HCT116 (cell line): ENCODE measurements around the gene IGF2R. TPM values are rescaled to one million over a fixed set of nuclear protein-coding genes. Genes with fewer than 3 reads are reported as not detected.

Experiments
- ATAC-seq: fragments of 200-7000 bp; cut with Tn5 transposase; 2 replicates; pipeline ENCODE4 v1.9.1; 2020; ENCODE audit warnings: mild to moderate bottlenecking, moderate library complexity
- BruUV-seq: library from RNA; stranded (reverse); fragments of 400-500 nt; replicated peaks from 2 replicates; lab custom pipeline; 2021; lab: Mats Ljungman, UMichigan
- CTCF ChIA-PET: fragments of 300-600 bp; sonication (Branson Sonifier 250); formaldehyde crosslinking; loops from one replicate; lab custom pipeline; 2021; ENCODE audit warnings: antibody characterized with exemption; lab: Charles Lee
- POLR2A ChIA-PET: fragments of 300-600, 350-600 bp; sonication (Branson Sonifier 250); formaldehyde crosslinking; loops from one replicate; lab custom pipeline; 2021; ENCODE audit warnings: antibody characterized with exemption; lab: Charles Lee
- RAD21 ChIA-PET, 2 experiments: fragments of 300-600 bp; sonication (Branson Sonifier 250); formaldehyde crosslinking; loops; one replicate each; lab custom pipeline; 2023; ENCODE audit warnings: low total read pairs in 2 of 2; ENCODE audit not compliant: uncharacterized antibody in 2 of 2, unreplicated experiment in 2 of 2, low non-redundant PET in 1 of 2; lab: Charles Lee
- DNase-seq: peaks from one replicate; pipeline ENCODE4 v3.0.0-alpha.2; 2010; ENCODE audit warnings: low read depth, low spot score
- H2AFZ ChIP-seq: fragments of 200-600 bp; shearing (Covaris generic), sonication (generic); 2 replicates; pipeline ENCODE4 v1.6.1; 2017; ENCODE audit warnings: low read depth, mixed run types, mixed read lengths, antibody characterized with exemption, low read length; ENCODE audit not compliant: poor library complexity, severe bottlenecking
- H3K27ac ChIP-seq: 2 replicates; pipeline ENCODE4 v1.5.1; 2012; ENCODE audit warnings: low read depth, low read length
- H3K27me3 ChIP-seq: fragments of 200-600 bp; sonication (generic); 2 replicates; pipeline ENCODE4 v1.6.1; 2016; ENCODE audit warnings: mixed run types, low read length, mixed read lengths; ENCODE audit not compliant: insufficient read depth
- H3K36me3 ChIP-seq, 2 experiments: fragments of 200-500 bp in 1 of 2; fragments of 200-600 bp in 1 of 2; sonication (Bioruptor generic) in 1 of 2; sonication (generic) in 1 of 2; 2 replicates each; pipeline versions ENCODE4 v1.5.1 to v1.6.1; 2014 to 2016; ENCODE audit warnings: low read length in 2 of 2, inconsistent platforms in 1 of 2, mixed read lengths in 1 of 2, mixed run types in 1 of 2; ENCODE audit not compliant: insufficient read depth in 2 of 2, control insufficient read depth in 1 of 2
- H3K4me1 ChIP-seq, 2 experiments: fragments of 200-600 bp in 1 of 2; sonication (generic) in 1 of 2; 2 replicates each; pipeline versions ENCODE4 v1.5.1 to v1.6.1; 2012 to 2017; ENCODE audit warnings: low read length in 2 of 2, inconsistent platforms in 1 of 2, mild to moderate bottlenecking in 1 of 2, mixed read lengths in 1 of 2, mixed run types in 1 of 2, moderate library complexity in 1 of 2; ENCODE audit not compliant: insufficient read depth in 2 of 2, control insufficient read depth in 1 of 2
- H3K4me2 ChIP-seq: fragments of 200-600 bp; sonication (generic); 2 replicates; pipeline ENCODE4 v1.6.1; 2017; ENCODE audit warnings: mixed run types, low read length, mixed read lengths
- H3K4me3 ChIP-seq, 2 experiments: fragments of 200-600 bp in 1 of 2; sonication (generic) in 1 of 2; replicated peaks in 1 of 2; 2 replicates each; pipeline ENCODE4 v1.5.1; 2011 to 2016; ENCODE audit warnings: low read length in 2 of 2, control low read depth in 1 of 2, low read depth in 1 of 2, mild to moderate bottlenecking in 1 of 2, mixed read lengths in 1 of 2, mixed run types in 1 of 2
- H3K79me2 ChIP-seq: fragments of 200-600 bp; sonication (generic); 2 replicates; pipeline ENCODE4 v1.6.1; 2017; ENCODE audit warnings: mild to moderate bottlenecking, mixed run types, low read length, moderate library complexity, mixed read lengths; ENCODE audit not compliant: insufficient read depth
- H3K9ac ChIP-seq: fragments of 200-600 bp; sonication (generic); 2 replicates; pipeline ENCODE4 v1.6.1; 2016; ENCODE audit warnings: low read length, mixed read lengths
- H3K9me2 ChIP-seq: fragments of 200-600 bp; sonication (generic), shearing (Covaris generic); 2 replicates; pipeline ENCODE4 v1.6.1; 2017; ENCODE audit warnings: mixed run types, mild to moderate bottlenecking, moderate library complexity; ENCODE audit not compliant: insufficient read depth
- H3K9me3 ChIP-seq, 2 experiments: fragments of 200-500 bp in 1 of 2; fragments of 200-600 bp in 1 of 2; sonication (Bioruptor generic) in 1 of 2; sonication (generic) in 1 of 2; 2 replicates each; pipeline ENCODE4 v1.6.1; 2014 to 2017; ENCODE audit warnings: low read length in 2 of 2, mixed read lengths in 2 of 2, inconsistent platforms in 1 of 2, low read depth in 1 of 2, mild to moderate bottlenecking in 1 of 2, mixed run types in 1 of 2, moderate library complexity in 1 of 2; ENCODE audit not compliant: control insufficient read depth in 1 of 2, insufficient read depth in 1 of 2
- H4K20me1 ChIP-seq: fragments of 200-600 bp; sonication (generic), shearing (Covaris generic); 2 replicates; pipeline ENCODE4 v1.6.1; 2017; ENCODE audit warnings: mixed run types, mild to moderate bottlenecking, moderate library complexity; ENCODE audit not compliant: insufficient read depth
- ATF3 ChIP-seq: IDR thresholded peaks from 2 replicates; pipeline ENCODE4 v1.6.1; 2012
- CBX3 ChIP-seq: IDR thresholded peaks from 2 replicates; pipeline ENCODE4 v1.6.1; 2012; ENCODE audit warnings: low read depth
- CEBPB ChIP-seq: IDR thresholded peaks from 2 replicates; pipeline ENCODE4 v1.6.1; 2012; ENCODE audit warnings: low read depth
- ELF1 ChIP-seq: IDR thresholded peaks from 2 replicates; pipeline ENCODE4 v1.6.1; 2012; ENCODE audit warnings: low read depth, borderline replicate concordance
- EZH2 ChIP-seq: fragments of 200-600 bp; sonication (generic); IDR thresholded peaks from 2 replicates; pipeline ENCODE4 v1.6.1; 2017; ENCODE audit warnings: antibody characterized with exemption, mixed run types
- JUND ChIP-seq: IDR thresholded peaks from 2 replicates; pipeline ENCODE4 v1.6.1; 2012
- MAX ChIP-seq: IDR thresholded peaks from 2 replicates; pipeline ENCODE4 v1.6.1; 2012
- RAD21 ChIP-seq: IDR thresholded peaks from 2 replicates; pipeline ENCODE4 v1.6.1; 2012; ENCODE audit warnings: low read depth, mild to moderate bottlenecking
- SIN3A ChIP-seq: IDR thresholded peaks from 2 replicates; pipeline ENCODE4 v1.6.1; 2012; ENCODE audit warnings: low read depth
- ZBTB33 ChIP-seq: IDR thresholded peaks from 2 replicates; pipeline ENCODE4 v1.6.1; 2011; ENCODE audit warnings: mild to moderate bottlenecking, low read length, moderate library complexity; ENCODE audit not compliant: insufficient replicate concordance; ENCODE audit errors: extremely low read depth
- ZNF274 ChIP-seq: fragments of 200-500 bp; sonication (Bioruptor generic); IDR thresholded peaks from 2 replicates; pipeline ENCODE4 v1.6.1; 2014; ENCODE audit warnings: mild to moderate bottlenecking, low read depth, low read length, inconsistent platforms
- intact Hi-C: fragments of 100-400 bp; cut with micrococcal nuclease; formaldehyde crosslinking; loops from 2 replicates; pipeline ENCODE4 v1.10.0; 2022
- total RNA-seq: library from RNA; stranded (reverse); gene quantifications from one replicate; pipeline ENCODE4 v1.2.1, GENCODE V29; 2021; ENCODE audit not compliant: unreplicated experiment
- TF ChIP-seq, protein P1 (sequence below), 3 experiments: fragments of 200-600 bp in 1 of 3; sonication (generic) in 1 of 3; IDR thresholded peaks in 2 of 3; conservative IDR thresholded peaks in 1 of 3; 2 replicates each; pipeline ENCODE4 v1.5.1; 2012 to 2017; ENCODE audit warnings: low read depth in 2 of 3, low read length in 2 of 3, antibody characterized with exemption in 1 of 3, borderline replicate concordance in 1 of 3, control low read depth in 1 of 3, mild to moderate bottlenecking in 1 of 3, mixed read lengths in 1 of 3, mixed run types in 1 of 3, moderate library complexity in 1 of 3; ENCODE audit not compliant: insufficient read depth in 1 of 3

Gene IGF2R
- total RNA-seq, 1 experiment from 2014 or later, result 37.0 TPM

DNA sequence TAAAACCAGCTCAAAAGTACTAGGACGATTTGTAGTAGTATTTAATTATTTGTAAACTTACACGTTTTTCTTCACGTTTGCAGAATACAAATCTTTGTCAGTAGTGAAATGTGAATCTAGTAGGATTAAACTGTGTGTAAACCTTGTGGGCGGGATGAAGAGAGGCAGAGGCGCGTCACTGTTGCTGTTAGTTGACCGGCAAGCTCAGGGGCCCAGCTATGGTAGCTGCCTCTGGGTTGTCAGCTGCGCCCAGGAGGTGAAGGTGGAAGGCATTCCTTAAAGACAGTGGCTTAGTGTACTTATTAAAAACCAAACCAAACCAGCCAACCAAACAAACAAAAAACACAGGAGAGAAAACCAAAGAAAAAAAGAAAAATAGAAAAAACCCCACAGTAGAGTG lies 69.6 kb downstream of the IGF2R start:
- BruUV-seq, result no TSS peak
- intact Hi-C loops, result no loop called here
- TF ChIP-seq ZNF274, result no peak
- TF ChIP-seq MAX, result no peak
- TF ChIP-seq ZBTB33, result no peak
- TF ChIP-seq CBX3, result no peak
- no peak for TF ChIP-seq EZH2
- no peak for TF ChIP-seq ELF1
- TF ChIP-seq CEBPB, result no peak
- TF ChIP-seq ATF3, result no peak
- TF ChIP-seq SIN3A, result no peak
- TF ChIP-seq, protein P1, sequence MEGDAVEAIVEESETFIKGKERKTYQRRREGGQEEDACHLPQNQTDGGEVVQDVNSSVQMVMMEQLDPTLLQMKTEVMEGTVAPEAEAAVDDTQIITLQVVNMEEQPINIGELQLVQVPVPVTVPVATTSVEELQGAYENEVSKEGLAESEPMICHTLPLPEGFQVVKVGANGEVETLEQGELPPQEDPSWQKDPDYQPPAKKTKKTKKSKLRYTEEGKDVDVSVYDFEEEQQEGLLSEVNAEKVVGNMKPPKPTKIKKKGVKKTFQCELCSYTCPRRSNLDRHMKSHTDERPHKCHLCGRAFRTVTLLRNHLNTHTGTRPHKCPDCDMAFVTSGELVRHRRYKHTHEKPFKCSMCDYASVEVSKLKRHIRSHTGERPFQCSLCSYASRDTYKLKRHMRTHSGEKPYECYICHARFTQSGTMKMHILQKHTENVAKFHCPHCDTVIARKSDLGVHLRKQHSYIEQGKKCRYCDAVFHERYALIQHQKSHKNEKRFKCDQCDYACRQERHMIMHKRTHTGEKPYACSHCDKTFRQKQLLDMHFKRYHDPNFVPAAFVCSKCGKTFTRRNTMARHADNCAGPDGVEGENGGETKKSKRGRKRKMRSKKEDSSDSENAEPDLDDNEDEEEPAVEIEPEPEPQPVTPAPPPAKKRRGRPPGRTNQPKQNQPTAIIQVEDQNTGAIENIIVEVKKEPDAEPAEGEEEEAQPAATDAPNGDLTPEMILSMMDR (IDR thresholded peaks at IDR 0.05 in 2 of 3, conservative IDR thresholded peaks at IDR 0.05 in 1 of 3; ENCODE audit: borderline replicate concordance in 1 of 3, insufficient read depth in 1 of 3, low read depth in 2 of 3, low read length in 2 of 3), result no peak
- no peak for TF ChIP-seq JUND
- TF ChIP-seq RAD21, result no peak
- no peaks in the 10 kb centered on the region for H3K27me3 ChIP-seq
- ChIA-PET RAD21 (no interaction called here), CTCF (no interaction called here), POLR2A (no interaction called here)
- no peaks in the 10 kb centered on the region for H3K79me2 ChIP-seq
- no peak overlapping the region for H3K27ac ChIP-seq
- H4K20me1 ChIP-seq, result no peaks in the 10 kb centered on the region
- no peak overlapping the region for H2AFZ ChIP-seq
- H3K36me3 ChIP-seq, result peaks cover 4 to 17% of the 10 kb centered on the region in 2 experiments; a peak in 2 of 4 replicates
- DNase-seq (no peak), ATAC-seq (no peak)
- no peak overlapping the region for H3K4me3 ChIP-seq
- no peaks in the 10 kb centered on the region for H3K9me2 ChIP-seq
- H3K9me3 ChIP-seq, result no peaks in the 10 kb centered on the region
- no peak overlapping the region for H3K4me2 ChIP-seq
- H3K9ac ChIP-seq, result no peak overlapping the region
- no peaks in the 10 kb centered on the region for H3K4me1 ChIP-seq
